GM18867 (cell line): ENCODE results near the gene TEDC2.

Experiments used
- ATAC-seq: cut with Tn5 transposase; IDR thresholded peaks from one replicate; pipeline ENCODE4 v1.9.1; 2021; ENCODE audit warnings: mild to moderate bottlenecking, moderate library complexity; ENCODE audit not compliant: unreplicated experiment

TEDC2 gene

DNA sequence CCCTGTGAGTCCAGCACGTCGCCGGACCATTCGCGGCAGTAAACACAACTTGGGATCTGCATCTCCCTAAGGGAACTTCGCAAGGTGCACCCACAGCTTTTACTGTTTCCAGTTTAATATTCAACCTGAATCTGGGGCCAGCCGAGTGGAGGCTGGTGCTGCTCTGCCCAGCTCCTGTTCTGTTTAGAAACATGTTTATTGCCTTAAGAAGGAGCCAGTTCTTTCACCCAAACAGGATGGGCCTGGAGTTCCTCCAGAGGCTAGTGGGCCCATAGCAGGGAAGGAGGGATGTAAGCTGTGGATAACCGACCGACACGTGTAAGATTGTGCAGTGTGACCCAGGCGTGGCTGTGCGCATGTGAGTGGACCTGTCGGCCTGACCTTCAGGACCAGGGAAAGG, 32.4 kb downstream of the TEDC2 start:
- ATAC-seq: no peak

DNA sequence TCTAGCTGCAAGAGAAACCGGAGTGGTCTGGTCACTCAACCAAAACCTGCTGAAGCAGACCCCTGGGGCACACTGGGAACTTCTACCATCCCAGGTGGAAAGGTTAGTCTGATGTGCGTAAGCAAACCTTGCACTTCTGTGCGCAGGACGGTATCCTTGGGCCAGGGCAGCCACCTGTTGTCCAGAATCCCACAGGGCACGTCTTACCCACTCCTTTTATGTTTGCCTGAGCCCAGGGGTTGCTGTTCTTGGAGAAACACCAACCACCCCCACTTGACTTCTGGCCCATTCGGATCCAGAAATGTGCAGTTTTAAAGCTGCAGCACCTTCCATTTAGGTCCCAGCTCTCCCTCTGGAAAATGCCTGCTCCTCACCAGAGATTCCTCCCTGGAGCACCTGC, 33.7 kb downstream of the TEDC2 start:
- no peak for ATAC-seq

DNA sequence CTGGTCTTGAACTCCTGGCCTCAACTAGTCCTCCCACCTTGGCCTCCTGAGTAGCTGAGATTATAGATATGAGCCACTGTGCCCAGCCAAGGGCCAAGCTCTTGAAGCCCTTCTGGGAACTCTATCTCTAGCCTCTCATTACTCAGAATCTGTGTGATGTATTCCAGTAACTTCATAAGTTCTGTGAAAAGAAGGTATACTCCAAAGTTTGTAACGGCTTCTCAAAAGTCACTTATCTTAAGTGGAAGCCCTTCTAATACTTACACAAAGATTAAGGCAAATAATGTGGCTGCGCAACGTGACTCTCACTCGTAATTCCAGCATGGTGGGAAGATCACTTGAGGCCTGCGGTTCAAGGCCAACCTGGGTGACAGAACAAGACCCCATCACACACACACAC, 34.7 kb downstream of the TEDC2 start:
- no peak for ATAC-seq

DNA sequence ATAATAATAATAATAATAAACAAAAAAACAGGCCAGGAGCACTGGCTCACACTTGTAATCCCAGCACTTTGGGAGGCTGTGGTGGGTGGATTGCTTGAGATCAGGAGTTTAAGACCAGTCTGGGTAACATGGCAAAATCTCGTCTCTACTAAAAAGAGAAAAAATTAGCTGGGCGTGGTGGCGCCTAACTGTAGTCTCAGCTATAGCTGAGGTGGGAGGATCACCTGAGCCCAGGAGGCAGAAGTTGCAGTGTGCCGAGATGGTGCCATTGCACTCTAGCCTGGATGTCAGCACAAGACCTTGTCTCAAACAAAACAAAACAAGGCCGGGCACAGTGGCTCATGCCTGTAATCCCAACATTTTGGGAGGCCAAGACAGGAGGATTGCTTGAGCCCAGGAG, 35.1 kb downstream of the TEDC2 start:
- ATAC-seq: no peak

DNA sequence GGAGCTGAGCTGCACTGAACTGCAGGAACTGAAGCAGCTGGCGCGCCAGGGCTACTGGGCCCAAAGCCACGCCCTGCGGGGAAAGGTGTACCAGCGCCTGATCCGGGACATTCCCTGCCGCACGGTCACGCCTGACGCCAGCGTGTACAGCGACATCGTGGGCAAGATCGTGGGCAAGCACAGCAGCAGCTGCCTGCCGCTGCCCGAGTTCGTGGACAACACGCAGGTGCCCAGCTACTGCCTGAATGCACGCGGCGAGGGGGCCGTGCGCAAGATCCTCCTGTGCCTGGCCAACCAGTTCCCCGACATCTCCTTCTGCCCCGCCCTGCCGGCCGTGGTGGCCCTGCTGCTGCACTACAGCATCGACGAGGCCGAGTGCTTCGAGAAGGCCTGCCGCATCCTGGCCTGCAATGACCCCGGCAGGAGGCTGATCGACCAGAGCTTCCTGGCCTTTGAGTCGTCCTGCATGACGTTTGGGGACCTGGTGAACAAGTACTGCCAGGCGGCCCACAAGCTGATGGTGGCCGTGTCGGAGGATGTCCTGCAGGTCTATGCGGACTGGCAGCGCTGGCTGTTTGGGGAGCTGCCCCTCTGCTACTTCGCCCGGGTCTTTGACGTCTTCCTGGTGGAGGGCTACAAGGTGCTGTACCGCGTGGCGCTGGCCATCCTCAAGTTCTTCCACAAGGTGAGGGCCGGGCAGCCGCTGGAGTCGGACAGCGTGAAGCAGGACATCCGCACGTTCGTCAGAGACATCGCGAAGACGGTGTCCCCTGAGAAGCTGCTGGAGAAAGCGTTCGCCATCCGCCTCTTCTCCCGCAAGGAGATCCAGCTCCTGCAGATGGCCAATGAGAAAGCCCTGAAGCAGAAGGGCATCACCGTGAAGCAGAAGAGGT, 36.6 kb downstream of the TEDC2 start:
- no peak for ATAC-seq

DNA sequence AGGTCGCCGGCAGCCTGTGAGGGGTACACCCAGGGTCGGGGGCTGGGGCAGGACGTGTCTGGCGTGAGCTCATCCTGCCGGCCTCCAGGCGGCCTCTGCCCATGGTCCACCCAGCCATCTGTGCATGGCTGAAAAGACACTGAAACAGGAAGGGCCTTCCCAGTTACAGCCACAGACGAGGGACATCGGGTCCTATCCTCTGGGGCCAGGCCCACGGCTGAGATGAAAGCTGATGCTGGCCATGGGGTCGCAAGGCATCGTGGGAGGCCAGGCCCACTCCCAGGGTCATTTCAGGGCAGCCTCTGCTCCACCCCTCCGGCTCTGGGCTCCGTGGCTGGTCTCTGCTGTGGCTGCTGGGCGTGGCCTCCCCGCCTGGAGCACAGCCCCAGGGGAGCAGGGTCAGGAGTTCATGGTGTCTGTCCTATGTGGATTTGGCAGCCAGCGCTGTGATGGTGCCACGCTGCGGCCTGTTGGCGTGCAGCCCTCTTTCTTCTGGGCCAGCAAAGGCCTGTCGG, 37.3 kb downstream of the TEDC2 start:
- ATAC-seq: no peak

DNA sequence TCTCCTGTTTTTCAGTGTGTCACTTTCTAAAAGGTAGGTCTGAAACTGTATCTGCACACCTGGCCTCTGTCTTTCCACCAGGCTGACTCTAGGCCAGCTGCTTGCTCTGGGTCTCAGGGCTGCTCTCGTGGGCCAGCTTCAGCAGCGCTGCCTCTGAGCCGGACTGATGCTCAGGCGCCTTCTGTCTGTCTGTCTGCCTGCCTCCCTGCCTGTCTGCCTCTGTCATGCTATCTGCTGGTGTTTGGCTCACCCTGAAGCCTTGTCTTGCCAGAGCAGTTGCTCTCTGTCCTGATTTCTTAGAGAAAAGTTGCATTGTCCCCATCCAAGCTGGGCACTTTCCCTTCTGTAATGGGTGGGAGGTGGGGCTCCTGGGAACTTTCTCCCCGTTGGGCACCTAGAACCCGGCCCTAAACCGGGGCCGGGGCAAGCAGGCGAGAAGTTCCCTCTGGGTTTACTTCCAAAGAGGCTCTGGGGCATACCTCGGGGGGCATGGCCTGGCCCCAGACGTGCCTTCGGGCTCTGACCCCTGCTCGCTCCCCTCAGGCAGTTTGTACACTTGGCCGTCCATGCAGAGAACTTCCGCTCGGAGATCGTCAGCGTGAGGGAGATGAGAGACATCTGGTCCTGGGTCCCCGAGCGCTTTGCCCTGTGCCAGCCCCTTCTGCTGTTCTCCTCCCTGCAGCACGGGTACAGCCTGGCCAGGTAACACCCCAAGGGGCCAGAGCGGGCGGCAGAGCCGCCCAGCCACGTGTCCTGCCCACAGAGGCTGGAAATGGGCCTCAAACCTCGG, 38.0 kb downstream of the TEDC2 start:
- no peak for ATAC-seq

DNA sequence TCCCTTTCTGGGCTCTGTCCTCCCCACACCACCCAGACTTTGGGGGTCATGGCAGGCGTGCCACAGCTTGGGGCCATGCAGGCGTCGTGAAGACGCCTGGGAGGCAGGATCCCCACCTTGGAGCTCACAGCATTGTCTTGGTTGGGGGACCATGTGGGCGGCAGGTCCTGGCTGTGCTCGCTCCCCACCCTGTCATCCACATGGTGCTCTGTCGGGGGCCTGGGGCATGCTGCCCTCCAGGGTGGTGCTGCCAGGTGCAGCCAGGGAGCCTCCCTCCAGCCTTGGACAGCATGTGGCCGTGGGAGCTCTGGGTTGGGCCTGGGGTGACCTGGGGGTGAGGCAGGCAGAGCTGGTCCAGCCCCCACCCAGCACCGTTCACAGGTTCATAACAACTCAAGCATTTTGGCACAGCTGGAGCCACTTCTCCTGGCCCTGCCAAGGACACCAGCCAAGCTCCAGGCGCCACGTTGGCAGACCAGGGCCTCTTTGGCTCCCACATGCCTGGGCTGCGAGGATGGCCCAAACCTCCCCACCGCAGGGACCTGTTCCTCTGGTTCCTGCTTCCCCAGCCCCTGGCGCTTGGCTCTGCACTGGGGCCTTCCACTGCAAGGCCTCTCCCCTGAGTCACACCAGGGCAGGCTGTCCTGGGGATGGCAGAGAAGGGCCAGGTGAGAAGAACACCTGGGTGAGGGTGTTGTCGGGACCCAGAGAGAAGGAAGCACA, 38.8 kb downstream of the TEDC2 start:
- no peak for ATAC-seq

DNA sequence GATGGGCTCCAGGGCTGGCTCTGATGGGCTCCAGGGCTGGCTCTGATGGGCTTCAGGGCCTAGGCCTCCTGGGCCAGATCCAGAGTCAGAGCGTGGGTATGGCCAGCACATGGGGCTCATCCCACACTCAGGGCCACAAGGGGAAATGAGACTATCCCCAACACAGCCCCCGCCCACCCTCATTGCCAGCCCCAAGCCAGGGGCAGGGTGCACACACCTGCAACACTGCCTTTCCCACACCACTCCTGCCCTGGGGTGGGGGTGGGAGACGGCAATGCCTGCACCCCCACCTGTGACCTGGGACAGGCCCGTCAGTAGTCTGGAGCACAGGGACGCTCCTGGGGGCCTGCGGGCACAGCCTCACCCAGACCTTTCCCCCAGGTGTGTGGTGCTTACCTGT, 39.5 kb downstream of the TEDC2 start:
- no peak for ATAC-seq

DNA sequence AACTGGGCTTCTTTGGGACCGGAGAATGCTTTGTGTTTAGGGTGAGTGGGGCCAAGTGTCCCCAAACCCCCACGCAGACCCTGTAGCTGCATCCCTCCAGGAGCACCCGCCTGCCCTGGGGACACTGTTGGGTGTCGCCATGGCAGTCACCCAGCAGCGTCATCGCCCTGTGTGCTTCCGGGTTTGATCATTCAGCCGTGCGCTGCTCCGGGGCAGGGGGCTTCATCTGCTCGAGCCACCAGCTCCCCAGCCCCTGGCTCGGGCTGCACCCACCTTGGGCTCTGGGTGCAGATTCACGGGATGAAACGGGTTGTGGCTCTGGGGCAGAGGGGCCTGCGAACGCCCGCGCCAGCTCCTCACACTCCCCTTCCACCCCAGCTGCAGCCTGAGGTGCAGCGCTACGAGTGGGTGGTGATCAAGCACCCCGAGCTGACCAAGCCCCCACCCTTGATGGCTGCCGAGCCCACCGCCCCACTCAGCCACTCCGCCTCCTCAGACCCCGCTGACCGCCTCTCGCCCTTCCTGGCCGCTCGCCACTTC, 40.1 kb downstream of the TEDC2 start:
- no peak for ATAC-seq

DNA sequence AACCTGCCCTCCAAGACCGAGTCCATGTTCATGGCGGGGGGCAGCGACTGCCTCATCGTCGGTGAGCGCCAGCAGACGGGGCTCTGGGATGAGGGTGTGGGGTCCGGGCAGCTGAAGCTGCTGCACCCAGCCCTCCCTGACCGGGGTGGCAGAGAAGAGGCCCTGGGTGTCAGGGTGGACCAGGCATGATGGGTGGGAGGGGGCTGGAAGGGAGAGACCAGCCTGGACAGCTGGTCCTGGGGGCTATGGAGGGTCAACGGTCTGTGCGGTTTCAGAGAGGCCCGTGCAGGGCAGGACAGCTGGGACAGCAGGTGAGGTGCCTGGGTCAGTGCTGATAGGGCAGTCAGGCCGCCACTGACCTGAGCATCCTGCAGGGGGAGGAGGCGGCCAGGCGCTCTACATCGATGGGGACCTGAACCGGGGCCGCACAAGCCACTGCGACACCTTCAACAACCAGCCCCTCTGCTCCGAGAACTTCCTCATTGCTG, 40.6 kb downstream of the TEDC2 start:
- ATAC-seq: no peak

DNA sequence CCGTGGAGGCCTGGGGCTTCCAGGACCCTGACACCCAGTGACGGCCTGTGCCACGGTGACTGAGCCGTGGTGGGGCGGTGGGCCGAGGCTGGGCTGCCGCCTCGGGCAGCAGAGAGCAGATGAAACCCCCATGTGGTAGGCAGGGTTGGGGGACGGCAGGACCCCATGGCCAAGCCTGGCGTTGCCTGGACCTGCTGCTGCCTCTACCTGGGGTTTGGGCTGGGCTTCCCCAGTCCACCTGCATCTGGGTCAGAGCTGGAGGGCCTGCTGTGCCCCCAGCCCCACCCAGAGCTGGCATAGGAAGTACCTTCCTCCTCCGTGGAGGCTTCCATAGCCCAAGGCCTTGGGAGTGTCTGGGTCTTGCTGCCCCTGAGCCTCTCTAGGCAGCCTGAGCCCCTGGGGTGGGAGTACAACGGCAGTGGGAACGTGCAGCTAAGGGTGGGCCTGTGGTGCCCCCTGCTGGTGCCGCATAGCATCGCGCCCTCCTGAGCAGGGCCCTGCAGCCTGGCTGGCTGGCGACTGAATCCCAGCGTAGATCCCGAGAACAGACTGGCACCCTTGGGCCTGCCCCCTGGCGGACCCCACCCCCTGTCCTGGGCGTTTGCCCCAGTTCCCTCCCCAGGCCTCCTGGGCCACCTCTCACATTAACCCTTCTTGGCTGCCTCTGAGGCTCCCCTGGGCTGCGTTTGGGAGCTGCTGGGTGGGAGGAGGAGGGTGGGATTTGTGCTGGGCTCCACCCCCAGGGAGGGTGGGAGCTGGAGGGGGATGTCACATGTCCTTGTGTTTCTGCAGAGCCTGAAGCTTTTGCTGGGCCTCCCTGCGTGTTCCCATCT, 41.2 kb downstream of the TEDC2 start:
- ATAC-seq: no peak

DNA sequence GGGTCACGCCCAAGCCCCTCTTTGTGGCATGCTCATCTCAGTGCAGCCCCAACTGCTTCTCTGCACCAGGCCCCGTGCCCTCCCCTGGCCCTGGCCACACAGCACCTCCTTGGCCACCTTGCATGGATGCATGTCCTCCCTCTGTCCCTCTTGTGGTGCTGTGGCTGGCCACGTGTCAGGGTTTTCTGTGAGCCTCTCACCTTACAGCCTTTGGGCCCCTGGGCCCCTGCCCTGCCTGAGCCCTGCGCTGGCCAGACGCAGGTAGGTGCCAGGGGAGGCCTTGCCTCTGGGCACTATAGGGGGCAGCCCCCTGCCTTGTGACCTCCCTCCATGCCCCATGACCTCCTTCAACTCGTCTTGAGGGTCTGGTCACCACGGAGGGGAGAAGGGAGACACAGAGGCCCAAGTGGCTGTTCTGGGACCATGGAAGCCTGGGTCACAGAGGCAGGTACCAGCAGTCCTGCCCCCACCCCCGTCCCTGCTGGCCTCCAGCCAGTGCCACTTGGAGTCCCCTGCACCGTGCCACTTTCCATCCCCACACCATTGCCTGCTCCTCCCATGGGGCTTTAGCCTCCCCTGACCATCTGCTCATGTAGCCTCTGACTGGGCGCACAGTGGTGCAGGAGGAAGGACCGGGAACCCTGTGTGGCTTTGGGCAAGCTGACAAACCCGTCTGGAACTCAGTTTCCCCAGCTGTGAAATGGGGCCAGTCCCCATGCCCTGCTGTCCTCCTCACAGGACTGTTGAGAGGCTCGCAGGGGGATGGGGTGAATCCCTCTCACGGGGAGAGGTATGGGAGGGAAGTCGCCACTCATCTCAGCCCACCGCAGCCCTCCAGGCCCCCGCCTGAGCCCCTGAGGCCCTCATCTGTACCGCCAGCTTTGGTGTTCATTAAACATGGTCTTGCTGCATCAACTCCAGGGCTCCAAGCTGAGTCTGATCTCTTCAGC, 42.3 kb downstream of the TEDC2 start:
- ATAC-seq: no peak

DNA sequence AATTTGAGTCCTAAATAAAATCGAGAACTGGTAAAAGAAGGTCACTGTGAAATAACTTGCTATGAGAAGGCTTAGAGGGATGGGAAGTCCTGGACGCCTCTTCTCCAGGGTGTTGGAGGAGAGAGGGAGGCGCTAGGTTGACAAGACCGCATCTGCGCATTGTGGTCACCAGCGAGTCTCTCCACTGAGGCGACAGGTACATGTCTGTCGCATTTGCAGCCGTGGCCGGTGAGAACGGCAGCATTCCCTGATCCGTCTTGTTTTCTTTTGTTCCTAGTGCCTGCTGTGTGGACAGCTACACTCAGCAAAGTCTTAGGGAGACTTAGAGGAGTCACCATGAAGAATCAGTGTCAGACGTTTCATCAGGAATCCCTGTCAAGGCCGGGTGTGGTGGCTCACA, 45.8 kb downstream of the TEDC2 start:
- ATAC-seq: no peak

DNA sequence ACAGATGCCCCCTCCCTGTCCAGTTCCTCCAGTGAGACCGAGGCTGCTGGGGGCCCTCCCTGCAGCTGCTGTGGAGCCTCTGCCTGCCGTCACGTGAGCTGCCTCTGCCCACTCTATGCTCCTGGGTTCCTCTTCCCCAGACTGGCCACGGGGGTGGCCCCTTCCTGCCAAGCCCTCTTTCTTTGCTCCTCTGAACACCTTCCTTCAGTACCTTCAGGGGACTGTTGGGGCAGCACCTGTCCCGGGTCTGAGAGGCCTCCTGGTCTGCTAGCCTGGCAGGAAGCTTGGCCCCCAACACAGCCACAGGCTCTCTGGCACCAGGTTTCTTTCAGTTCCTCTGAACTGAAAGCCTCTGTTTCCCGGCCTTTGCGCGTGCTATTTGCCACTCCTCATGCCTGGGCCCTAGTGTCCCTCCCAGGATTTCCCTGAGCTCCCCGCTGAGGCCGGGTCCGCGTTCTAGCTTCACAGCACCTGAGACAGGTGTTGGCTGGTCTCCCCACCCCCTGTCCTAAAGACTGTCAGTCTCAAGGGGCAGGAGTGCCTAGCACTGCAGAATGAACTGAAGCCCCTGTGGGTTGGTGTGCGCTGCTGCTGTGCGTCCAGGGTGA, 47.2 kb downstream of the TEDC2 start:
- peak; percentile 43 for ATAC-seq

DNA sequence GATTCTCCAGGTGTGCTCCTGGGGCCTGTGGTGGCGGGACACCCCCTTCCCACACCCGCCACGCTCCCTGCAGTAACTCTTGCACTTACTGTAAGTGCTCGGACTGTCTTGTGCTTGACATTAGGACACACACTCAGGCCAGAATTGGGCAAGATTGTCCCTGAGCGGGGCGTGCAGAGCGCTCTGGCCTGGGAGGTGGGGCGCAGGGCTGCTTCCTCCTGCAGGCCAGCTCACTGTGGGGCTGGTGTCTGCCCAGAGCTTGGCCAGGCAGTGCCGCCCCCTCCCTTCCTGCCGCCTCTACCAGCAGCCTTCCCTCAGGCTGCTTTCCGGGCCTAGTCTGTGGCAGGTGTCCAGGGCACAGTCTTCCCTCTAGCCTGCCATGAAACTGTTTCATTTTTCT, 47.8 kb downstream of the TEDC2 start:
- no peak for ATAC-seq

DNA sequence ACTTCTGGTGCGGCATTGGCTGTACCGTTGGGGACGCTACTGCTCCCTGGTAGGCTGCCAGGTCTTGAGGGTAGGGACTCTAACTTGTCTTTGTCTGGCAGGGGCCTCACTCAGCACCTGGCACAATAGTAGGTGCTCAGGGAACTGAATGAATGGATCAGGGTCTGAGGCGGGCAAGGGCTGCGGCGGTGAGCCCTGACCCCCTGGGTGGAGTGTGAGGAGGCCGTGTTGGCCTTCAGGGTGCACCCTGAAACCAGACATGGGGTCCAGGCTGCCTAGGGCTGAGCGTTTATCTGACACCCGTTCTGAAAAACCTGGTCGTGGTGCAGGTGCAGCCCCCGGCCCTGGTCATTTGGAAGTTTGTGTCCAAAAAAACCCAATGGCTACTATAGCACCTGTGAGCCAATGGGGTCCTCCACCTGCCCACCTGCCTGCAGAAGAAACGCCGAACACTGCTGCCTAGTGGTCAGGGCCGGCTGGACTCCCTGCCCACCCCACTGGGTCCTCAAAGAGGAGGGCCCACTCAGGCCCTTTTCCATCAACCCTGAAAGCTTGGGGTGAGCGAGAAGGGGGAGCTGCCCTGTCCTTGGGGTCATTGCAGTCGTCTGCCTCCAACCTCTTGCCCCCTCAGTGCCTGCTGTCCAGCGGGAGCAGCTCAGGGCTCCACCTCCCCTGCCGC, 49.0 kb downstream of the TEDC2 start:
- ATAC-seq: no peak
